ENCODE data around the gene SH3GLB1. TPM values are rescaled to one million over a fixed set of nuclear protein-coding genes. Genes with fewer than 3 reads are reported as not detected.
A peak's percentile ranks its signal among the peaks of the same experiment; 100 is the strongest.
"Not testable (repeated sequence)": the region's sequence is repeated elsewhere in the genome, so short reads cannot be mapped to it uniquely, and the experiment has no call there.

Gene SH3GLB1
- total RNA-seq (2012; rRNA removed): 38.2 and 44.1 TPM in 2 replicates

DNA sequence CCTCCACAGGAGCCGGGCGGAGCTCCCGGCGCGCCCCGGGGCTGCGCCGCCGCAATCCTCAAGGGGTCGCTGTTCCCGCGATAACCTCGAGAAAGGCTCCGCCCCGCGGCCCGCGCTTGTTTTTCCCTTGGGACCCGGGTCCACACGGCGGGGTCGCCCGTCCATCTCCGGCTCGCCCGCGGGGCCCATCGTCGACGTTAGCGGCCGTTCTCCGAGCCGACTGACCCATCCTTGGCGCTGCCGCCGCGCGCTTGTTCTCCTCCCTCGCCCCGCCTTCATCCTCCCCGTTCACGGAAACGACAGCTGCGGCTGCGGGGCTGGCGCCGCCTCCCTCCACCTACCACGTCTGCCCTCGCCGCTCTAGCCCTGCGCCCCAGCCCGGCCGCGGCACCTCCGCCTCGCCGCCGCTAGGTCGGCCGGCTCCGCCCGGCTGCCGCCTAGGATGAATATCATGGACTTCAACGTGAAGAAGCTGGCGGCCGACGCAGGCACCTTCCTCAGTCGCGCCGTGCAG lies at the start of gene SH3GLB1:
Gene SH3GLB1, plus strand, starts transcription at position 119 of the 514 bp plus-strand sequence. Its CDS starts 324 bp downstream, at position 443.
- peak within 1 kb of the TSS; percentile 91 for H3K4me3 ChIP-seq (ENCODE audit: low read length)
- H3K4me2 ChIP-seq (ENCODE audit: low read length): peak within 1 kb of the TSS; percentile 97
- peak within 1 kb of the TSS; percentile 96 for H3K9ac ChIP-seq (ENCODE audit: low read depth, low read length)
- no peaks in the 10 kb centered on the region for H3K9me3 ChIP-seq (replicated peaks; ENCODE audit: low read length)
- no peaks in the 10 kb centered on the region for H3K27me3 ChIP-seq (ENCODE audit: control insufficient read depth, insufficient read depth, low read length)
- H3K4me1 ChIP-seq (ENCODE audit: control insufficient read depth, insufficient read depth, low read length): peaks cover 30% of the 10 kb centered on the region
- peaks cover 3% of the 10 kb centered on the region for H3K36me3 ChIP-seq (ENCODE audit: insufficient read depth, low read length)

- H3K4me2 ChIP-seq (ENCODE audit: low read length); H3K9me3 ChIP-seq (replicated peaks; ENCODE audit: low read length); H3K4me1 ChIP-seq (ENCODE audit: control insufficient read depth, insufficient read depth, low read length); H3K27me3 ChIP-seq (ENCODE audit: control insufficient read depth, insufficient read depth, low read length); H3K4me3 ChIP-seq (ENCODE audit: low read length); H3K9ac ChIP-seq (ENCODE audit: low read depth, low read length); H3K36me3 ChIP-seq (ENCODE audit: insufficient read depth, low read length): not testable (repeated sequence)
These were observed 46.0 kb upstream of the SH3GLB1 start for GRCh38 chr1:86658381-86658780.

- Histone ChIP-seq H3K4me1 (ENCODE audit: control insufficient read depth, insufficient read depth, low read length) (no peaks in the 10 kb centered on the region), H3K27me3 (ENCODE audit: control insufficient read depth, insufficient read depth, low read length) (no peaks in the 10 kb centered on the region), H3K4me2 (ENCODE audit: low read length) (no peak overlapping the region), H3K4me3 (ENCODE audit: low read length) (no peak overlapping the region), H3K9ac (ENCODE audit: low read depth, low read length) (no peak overlapping the region), H3K9me3 (replicated peaks; ENCODE audit: low read length) (no peaks in the 10 kb centered on the region), H3K36me3 (ENCODE audit: insufficient read depth, low read length) (no peaks in the 10 kb centered on the region)
These were observed 38.0 kb upstream of the SH3GLB1 start for GRCh38 chr1:86666368-86666767.

GRCh38 chr1:86687595-86687994 lies 16.8 kb upstream of the SH3GLB1 start:
- Histone ChIP-seq H3K4me1 (ENCODE audit: control insufficient read depth, insufficient read depth, low read length) (no peaks in the 10 kb centered on the region), H3K36me3 (ENCODE audit: insufficient read depth, low read length) (no peaks in the 10 kb centered on the region), H3K4me3 (ENCODE audit: low read length) (no peak overlapping the region), H3K27me3 (ENCODE audit: control insufficient read depth, insufficient read depth, low read length) (no peaks in the 10 kb centered on the region), H3K9me3 (replicated peaks; ENCODE audit: low read length) (no peaks in the 10 kb centered on the region), H3K9ac (ENCODE audit: low read depth, low read length) (no peak overlapping the region), H3K4me2 (ENCODE audit: low read length) (no peak overlapping the region)

GRCh38 chr1:86692641-86693040 lies 11.7 kb upstream of the SH3GLB1 start:
- peaks cover 18% of the 10 kb centered on the region for H3K4me1 ChIP-seq (ENCODE audit: control insufficient read depth, insufficient read depth, low read length)
- H3K9ac ChIP-seq (ENCODE audit: low read depth, low read length): no peak overlapping the region
- H3K4me2 ChIP-seq (ENCODE audit: low read length): no peak overlapping the region
- no peaks in the 10 kb centered on the region for H3K9me3 ChIP-seq (replicated peaks; ENCODE audit: low read length)
- H3K36me3 ChIP-seq (ENCODE audit: insufficient read depth, low read length): no peaks in the 10 kb centered on the region
- H3K27me3 ChIP-seq (ENCODE audit: control insufficient read depth, insufficient read depth, low read length): no peaks in the 10 kb centered on the region
- H3K4me3 ChIP-seq (ENCODE audit: low read length): no peak overlapping the region

GRCh38 chr1:86695400-86695799 lies 9.0 kb upstream of the SH3GLB1 start:
- peaks cover 18% of the 10 kb centered on the region for H3K4me1 ChIP-seq (ENCODE audit: control insufficient read depth, insufficient read depth, low read length)
- no peaks in the 10 kb centered on the region for H3K36me3 ChIP-seq (ENCODE audit: insufficient read depth, low read length)
- H3K9ac ChIP-seq (ENCODE audit: low read depth, low read length): no peak overlapping the region
- H3K4me3 ChIP-seq (ENCODE audit: low read length): no peak overlapping the region
- no peaks in the 10 kb centered on the region for H3K27me3 ChIP-seq (ENCODE audit: control insufficient read depth, insufficient read depth, low read length)
- H3K4me2 ChIP-seq (ENCODE audit: low read length): peak overlapping the region; percentile 19
- no peaks in the 10 kb centered on the region for H3K9me3 ChIP-seq (replicated peaks; ENCODE audit: low read length)

DNA sequence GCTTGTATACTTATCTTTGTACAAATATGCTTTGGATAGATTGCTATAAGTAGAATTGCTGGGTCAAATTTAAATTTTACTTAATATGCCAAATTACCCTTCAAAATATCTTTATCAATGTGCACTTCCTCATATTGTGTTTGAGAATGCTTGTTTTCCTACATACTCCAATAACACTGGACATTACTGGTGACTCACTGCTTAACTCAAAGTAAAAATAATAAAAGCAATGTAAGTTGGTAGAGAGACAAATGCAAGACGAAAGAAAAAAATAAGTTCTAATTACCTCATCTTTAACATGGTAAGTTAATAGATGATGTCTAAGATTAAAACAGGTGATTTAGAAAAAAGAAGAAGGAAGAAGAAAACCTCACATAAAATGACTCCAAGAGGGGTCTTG lies 7.9 kb upstream of the SH3GLB1 start:
- Histone ChIP-seq H3K4me3 (ENCODE audit: low read length) (no peak overlapping the region), H3K9me3 (replicated peaks; ENCODE audit: low read length) (no peaks in the 10 kb centered on the region), H3K27me3 (ENCODE audit: control insufficient read depth, insufficient read depth, low read length) (no peaks in the 10 kb centered on the region), H3K9ac (ENCODE audit: low read depth, low read length) (no peak overlapping the region), H3K36me3 (ENCODE audit: insufficient read depth, low read length) (no peaks in the 10 kb centered on the region), H3K4me2 (ENCODE audit: low read length) (peak overlapping the region; percentile 12), H3K4me1 (ENCODE audit: control insufficient read depth, insufficient read depth, low read length) (peaks cover 18% of the 10 kb centered on the region)

DNA sequence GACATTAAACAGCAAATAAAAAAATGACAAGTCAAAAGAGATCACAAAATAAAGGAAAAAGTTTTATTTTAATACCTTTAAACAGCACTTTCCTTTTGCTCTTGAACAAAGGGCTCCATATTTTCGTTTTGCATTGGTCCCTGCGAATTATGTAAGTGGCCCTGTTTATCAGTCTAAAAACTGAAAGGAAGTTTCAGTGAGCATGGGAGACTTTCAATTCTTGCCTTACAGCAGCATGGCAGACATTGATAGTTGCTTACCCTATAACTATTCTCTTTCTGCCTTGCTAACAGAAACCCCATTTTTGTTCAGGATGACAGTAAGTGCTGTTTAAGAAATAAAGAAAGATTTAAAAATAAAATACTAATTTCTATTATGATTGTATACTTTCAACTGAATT lies 5.2 kb upstream of the SH3GLB1 start:
- H3K9me3 ChIP-seq (replicated peaks; ENCODE audit: low read length): no peaks in the 10 kb centered on the region
- H3K9ac ChIP-seq (ENCODE audit: low read depth, low read length): no peak overlapping the region
- no peak overlapping the region for H3K4me3 ChIP-seq (ENCODE audit: low read length)
- H3K36me3 ChIP-seq (ENCODE audit: insufficient read depth, low read length): no peaks in the 10 kb centered on the region
- H3K4me2 ChIP-seq (ENCODE audit: low read length): no peak overlapping the region
- no peaks in the 10 kb centered on the region for H3K27me3 ChIP-seq (ENCODE audit: control insufficient read depth, insufficient read depth, low read length)
- H3K4me1 ChIP-seq (ENCODE audit: control insufficient read depth, insufficient read depth, low read length): peaks cover 25% of the 10 kb centered on the region

DNA sequence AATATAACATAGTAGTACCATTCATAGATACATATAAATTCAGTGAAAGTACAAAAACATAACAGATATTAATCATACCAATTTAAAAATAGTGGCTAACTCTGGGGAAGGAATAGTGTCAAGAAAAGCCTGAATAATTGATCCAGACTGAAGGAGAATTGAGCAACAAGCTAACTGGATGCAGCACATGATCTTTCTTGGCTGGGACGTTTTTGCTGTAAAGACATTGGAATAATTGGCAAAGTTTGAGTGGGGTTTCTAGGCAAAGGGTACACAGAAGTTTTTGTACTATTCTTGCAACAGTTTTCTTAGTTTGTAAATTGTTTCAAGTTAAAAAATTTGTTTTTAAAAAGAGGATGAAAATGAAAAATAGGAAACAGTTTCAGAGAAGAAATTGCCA lies 2.6 kb upstream of the SH3GLB1 start:
- Histone ChIP-seq H3K9me3 (replicated peaks; ENCODE audit: low read length) (no peaks in the 10 kb centered on the region), H3K4me3 (ENCODE audit: low read length) (no peak overlapping the region), H3K36me3 (ENCODE audit: insufficient read depth, low read length) (no peaks in the 10 kb centered on the region), H3K9ac (ENCODE audit: low read depth, low read length) (no peak overlapping the region), H3K27me3 (ENCODE audit: control insufficient read depth, insufficient read depth, low read length) (no peaks in the 10 kb centered on the region), H3K4me2 (ENCODE audit: low read length) (no peak overlapping the region), H3K4me1 (ENCODE audit: control insufficient read depth, insufficient read depth, low read length) (peaks cover 10% of the 10 kb centered on the region)

DNA sequence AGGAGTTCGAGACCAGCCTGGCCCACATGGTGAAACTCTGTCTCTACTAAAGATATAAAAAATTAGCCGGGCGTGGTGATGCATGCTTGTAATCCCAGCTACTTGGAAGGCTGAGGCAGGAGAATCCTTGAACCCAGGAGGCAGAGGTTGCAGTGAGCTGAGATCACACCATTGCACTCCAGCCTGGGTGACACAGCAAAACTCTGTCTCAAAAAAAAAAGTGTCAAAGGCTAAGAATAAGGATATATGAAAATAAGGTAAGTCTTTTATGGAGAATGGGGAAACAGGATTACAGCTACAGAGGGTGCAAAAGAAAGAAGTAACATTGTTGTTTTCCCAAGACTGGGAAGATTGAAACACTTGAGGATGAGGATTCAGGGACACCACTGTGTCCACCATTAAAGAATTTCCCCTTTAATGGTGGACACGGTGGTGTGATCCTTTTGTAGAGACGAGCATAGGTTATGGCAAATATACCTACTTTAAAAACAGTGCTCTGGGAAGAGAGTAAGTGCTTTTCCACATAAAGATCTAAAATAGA lies 1.4 kb upstream of the SH3GLB1 start:
- H3K4me2 ChIP-seq (ENCODE audit: low read length): peak overlapping the region; percentile 97
- not testable (repeated sequence) for H3K9ac ChIP-seq (ENCODE audit: low read depth, low read length); H3K27me3 ChIP-seq (ENCODE audit: control insufficient read depth, insufficient read depth, low read length); H3K36me3 ChIP-seq (ENCODE audit: insufficient read depth, low read length); H3K4me3 ChIP-seq (ENCODE audit: low read length); H3K9me3 ChIP-seq (replicated peaks; ENCODE audit: low read length)
- H3K4me1 ChIP-seq (ENCODE audit: control insufficient read depth, insufficient read depth, low read length): peaks cover 17% of the 10 kb centered on the region

GRCh38 chr1:86703696-86704457 lies 499 bp upstream of the SH3GLB1 start:
- H3K9me3 ChIP-seq (replicated peaks; ENCODE audit: low read length): no peaks in the 10 kb centered on the region
- H3K4me1 ChIP-seq (ENCODE audit: control insufficient read depth, insufficient read depth, low read length): peaks cover 24% of the 10 kb centered on the region
- H3K4me3 ChIP-seq (ENCODE audit: low read length): peak overlapping the region; percentile 91
- no peaks in the 10 kb centered on the region for H3K27me3 ChIP-seq (ENCODE audit: control insufficient read depth, insufficient read depth, low read length)
- H3K36me3 ChIP-seq (ENCODE audit: insufficient read depth, low read length): peaks cover 3% of the 10 kb centered on the region
- H3K9ac ChIP-seq (ENCODE audit: low read depth, low read length): peak overlapping the region; percentile 96
- H3K4me2 ChIP-seq (ENCODE audit: low read length): peak overlapping the region; percentile 97

Data from skeletal muscle satellite cell (primary cell).